PC-9 (cell line): ENCODE data around the gene PSMC5. TPM values are rescaled to one million over a fixed set of nuclear protein-coding genes. Genes with fewer than 3 reads are reported as not detected.

ENCODE experiments used
- BruUV-seq: library from RNA; stranded (reverse); fragments of 400-500 nt; replicated peaks from 2 replicates; lab custom pipeline; 2021; lab: Mats Ljungman, UMichigan
- CTCF ChIA-PET: fragments of 300-600 bp; sonication (Branson Sonifier 250); formaldehyde crosslinking; loops from one replicate; lab custom pipeline; 2022; ENCODE audit warnings: antibody characterized with exemption; lab: Charles Lee
- POLR2A ChIA-PET: fragments of 300-600 bp; sonication (Branson Sonifier 250); formaldehyde crosslinking; loops from one replicate; lab custom pipeline; 2022; ENCODE audit warnings: antibody characterized with exemption; ENCODE audit not compliant: unreplicated experiment; lab: Charles Lee
- DNase-seq, 2 experiments: peaks; one replicate each; pipeline versions ENCODE4 v3.0.0 to v3.0.0-alpha.2; 2015 to 2022; ENCODE audit warnings: mixed read lengths in 1 of 2
- H2AFZ ChIP-seq: fragments of 200-600 bp; sonication (generic); 2 replicates; pipeline ENCODE4 v1.8.1; 2017; ENCODE audit warnings: antibody characterized with exemption
- H3F3A ChIP-seq: fragments of 200-600 bp; sonication (generic); 2 replicates; pipeline ENCODE4 v1.8.1; 2017; ENCODE audit warnings: antibody characterized with exemption, mild to moderate bottlenecking, low read depth; ENCODE audit not compliant: insufficient read depth
- H3K27ac ChIP-seq: fragments of 200-600 bp; sonication (generic); 2 replicates; pipeline ENCODE4 v1.6.1; 2016; ENCODE audit warnings: mixed run types
- H3K27me3 ChIP-seq: fragments of 200-600 bp; sonication (generic); 2 replicates; pipeline ENCODE4 v1.6.1; 2016; ENCODE audit warnings: low read depth, mixed run types; ENCODE audit not compliant: insufficient read depth
- H3K36me3 ChIP-seq: fragments of 200-600 bp; sonication (generic); 2 replicates; pipeline ENCODE4 v1.6.1; 2016; ENCODE audit warnings: low read depth, mixed run types
- H3K4me1 ChIP-seq: fragments of 200-600 bp; sonication (generic); replicated peaks from 2 replicates; pipeline ENCODE4 v1.6.1; 2016; ENCODE audit warnings: mixed run types; ENCODE audit not compliant: insufficient read depth
- H3K4me2 ChIP-seq: fragments of 200-600 bp; sonication (generic); 2 replicates; pipeline ENCODE4 v1.6.1; 2017; ENCODE audit warnings: mixed run types
- H3K4me3 ChIP-seq: fragments of 200-600 bp; sonication (generic); 2 replicates; pipeline ENCODE4 v1.6.1; 2016; ENCODE audit warnings: mixed run types
- H3K79me2 ChIP-seq: fragments of 200-600 bp; sonication (generic); 2 replicates; pipeline ENCODE4 v1.6.1; 2017; ENCODE audit warnings: low read depth, mixed run types
- H3K9me2 ChIP-seq: fragments of 200-600 bp; sonication (generic); 2 replicates; pipeline ENCODE4 v1.8.1; 2017; ENCODE audit warnings: mild to moderate bottlenecking; ENCODE audit not compliant: insufficient read depth
- H3K9me3 ChIP-seq: fragments of 200-600 bp; sonication (generic); 2 replicates; pipeline ENCODE4 v1.8.1; 2016; ENCODE audit warnings: low read depth; ENCODE audit not compliant: insufficient read depth
- H4K20me1 ChIP-seq: fragments of 200-600 bp; sonication (generic); 2 replicates; pipeline ENCODE4 v1.8.1; 2017; ENCODE audit not compliant: insufficient read depth
- EZH2 ChIP-seq: fragments of 200-600 bp; sonication (generic); IDR thresholded peaks from 2 replicates; pipeline ENCODE4 v1.8.0; 2017; ENCODE audit warnings: antibody characterized with exemption, low read depth
- intact Hi-C: fragments of 100-400 bp; cut with micrococcal nuclease; formaldehyde crosslinking; loops from one replicate; pipeline ENCODE4 v1.10.0; 2022; ENCODE audit not compliant: unreplicated experiment
- total RNA-seq: library from RNA; stranded (reverse); gene quantifications from 2 replicates; pipeline ENCODE4 v1.2.3, GENCODE V29; 2021
- TF ChIP-seq, protein P1 (sequence below): fragments of 200-600 bp; sonication (generic); conservative IDR thresholded peaks from 2 replicates; pipeline ENCODE4 v1.6.1; 2017; ENCODE audit warnings: mixed run types, antibody characterized with exemption, mild to moderate bottlenecking, moderate library complexity

Gene PSMC5
- total RNA-seq, 1 experiment from 2014 or later = 150 TPM

DNA sequence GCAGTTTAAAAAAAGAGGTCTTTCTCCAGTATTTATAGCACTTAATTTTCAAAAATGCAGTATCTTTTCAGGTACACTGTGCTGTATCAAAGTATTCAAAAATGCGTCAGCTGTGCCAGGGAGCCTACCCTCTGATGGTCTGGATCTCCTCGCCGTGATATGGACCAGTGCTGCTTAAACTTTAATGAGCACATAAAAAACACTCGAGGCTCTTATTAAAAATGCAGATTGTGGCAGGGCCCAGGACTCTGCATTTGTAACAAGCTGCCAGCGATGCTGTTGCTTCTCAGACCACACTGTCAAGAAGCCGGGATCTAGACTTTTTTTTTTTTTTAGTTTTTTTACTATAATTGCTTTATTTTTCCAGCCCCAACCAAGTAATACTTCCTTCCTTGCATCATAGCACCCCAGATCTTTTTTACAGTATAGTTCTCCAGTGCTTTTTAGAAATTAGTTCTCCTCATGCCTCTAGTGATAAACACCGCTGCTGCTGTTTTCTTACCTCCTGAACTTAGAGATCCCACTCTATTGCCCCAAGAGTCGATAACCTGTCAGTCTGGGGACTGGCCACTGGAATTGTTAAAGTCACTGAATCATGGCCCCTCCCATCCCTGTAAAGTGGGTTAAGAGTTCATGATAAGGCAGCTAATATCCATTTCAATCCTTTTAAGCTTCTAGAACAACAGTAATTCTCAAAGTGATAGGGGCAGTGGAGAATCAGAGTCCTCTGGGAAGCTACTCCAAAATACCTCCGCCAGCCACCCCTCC lies 16.9 kb downstream of the PSMC5 start:
- no peaks in the 10 kb centered on the region for H4K20me1 ChIP-seq
- no peaks in the 10 kb centered on the region for H3K27me3 ChIP-seq
- H3K79me2 ChIP-seq = peaks cover 31% of the 10 kb centered on the region
- DNase-seq = no peak
- H3K9me3 ChIP-seq = no peaks in the 10 kb centered on the region; the same call in 1 of the 2 replicates
- POLR2A ChIA-PET = interaction anchor here (0.7 kb wide), 1 partner anchor 15 kb away, joined by 6 read pairs; no protein-coding TSS in a partner anchor
- no peak overlapping the region for H3K27ac ChIP-seq
- intact Hi-C loops = loop anchor here (1.0 to 10.0 kb wide), 4 partner anchors 17 to 419 kb away; partner anchors contain the start of genes DDX42, FTSJ3, MAP3K3 and PSMC5
- no peak for TF ChIP-seq EZH2
- TF ChIP-seq, protein P1, sequence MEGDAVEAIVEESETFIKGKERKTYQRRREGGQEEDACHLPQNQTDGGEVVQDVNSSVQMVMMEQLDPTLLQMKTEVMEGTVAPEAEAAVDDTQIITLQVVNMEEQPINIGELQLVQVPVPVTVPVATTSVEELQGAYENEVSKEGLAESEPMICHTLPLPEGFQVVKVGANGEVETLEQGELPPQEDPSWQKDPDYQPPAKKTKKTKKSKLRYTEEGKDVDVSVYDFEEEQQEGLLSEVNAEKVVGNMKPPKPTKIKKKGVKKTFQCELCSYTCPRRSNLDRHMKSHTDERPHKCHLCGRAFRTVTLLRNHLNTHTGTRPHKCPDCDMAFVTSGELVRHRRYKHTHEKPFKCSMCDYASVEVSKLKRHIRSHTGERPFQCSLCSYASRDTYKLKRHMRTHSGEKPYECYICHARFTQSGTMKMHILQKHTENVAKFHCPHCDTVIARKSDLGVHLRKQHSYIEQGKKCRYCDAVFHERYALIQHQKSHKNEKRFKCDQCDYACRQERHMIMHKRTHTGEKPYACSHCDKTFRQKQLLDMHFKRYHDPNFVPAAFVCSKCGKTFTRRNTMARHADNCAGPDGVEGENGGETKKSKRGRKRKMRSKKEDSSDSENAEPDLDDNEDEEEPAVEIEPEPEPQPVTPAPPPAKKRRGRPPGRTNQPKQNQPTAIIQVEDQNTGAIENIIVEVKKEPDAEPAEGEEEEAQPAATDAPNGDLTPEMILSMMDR = no peak
- BruUV-seq = no TSS peak
- CTCF ChIA-PET = interaction anchor here (0.6 kb wide), 2 partner anchors 14 to 20 kb away, joined by 3 to 5 read pairs; no protein-coding TSS in a partner anchor
- H3K4me1 ChIP-seq = peaks cover 30% of the 10 kb centered on the region
- no peaks in the 10 kb centered on the region for H3K36me3 ChIP-seq
- peaks cover 14% of the 10 kb centered on the region for H3F3A ChIP-seq
- H3K4me3 ChIP-seq = peak overlapping the region; percentile 62; the same call in 1 of the 2 replicates
- peak overlapping the region; percentile 58 for H3K4me2 ChIP-seq
- H3K9me2 ChIP-seq = no peaks in the 10 kb centered on the region
- H2AFZ ChIP-seq = no peak overlapping the region

DNA sequence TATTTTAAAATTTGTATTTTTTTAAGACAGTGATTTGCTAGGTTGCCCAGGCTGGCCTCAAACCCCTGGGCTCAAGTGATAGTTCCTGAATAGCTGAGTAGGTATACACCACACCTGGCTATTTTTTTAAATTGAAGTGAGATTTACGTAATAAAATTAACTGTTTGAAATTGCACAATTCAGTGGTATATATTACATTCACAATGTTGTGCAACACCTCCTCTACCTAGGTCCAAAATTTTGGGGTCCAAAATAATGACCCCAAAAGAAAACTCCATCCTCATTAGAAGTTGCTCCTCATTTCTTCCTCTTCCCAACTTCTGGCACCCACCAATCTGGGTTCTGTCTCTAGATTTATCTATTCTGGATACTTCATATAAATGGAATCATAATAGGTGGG lies 18.3 kb downstream of the PSMC5 start:
- CTCF ChIA-PET = no interaction called here
- Histone ChIP-seq H3K9me3 (no peaks in the 10 kb centered on the region; the same call in 1 of the 2 replicates), H3K4me1 (peaks cover 16% of the 10 kb centered on the region), H3K27ac (no peak overlapping the region), H3K79me2 (peaks cover 18% of the 10 kb centered on the region), H3K36me3 (no peaks in the 10 kb centered on the region), H3K9me2 (no peaks in the 10 kb centered on the region), H3F3A (peaks cover under 1% of the 10 kb centered on the region; the same call in 1 of the 2 replicates), H3K4me2 (no peak overlapping the region), H2AFZ (no peak overlapping the region), H3K4me3 (no peak overlapping the region), H4K20me1 (no peaks in the 10 kb centered on the region), H3K27me3 (no peaks in the 10 kb centered on the region)
- POLR2A ChIA-PET = no interaction called here
- BruUV-seq = no TSS peak
- intact Hi-C loops = loop anchor here (10.0 kb wide), 1 partner anchor 421 kb away; no protein-coding TSS in a partner anchor
- DNase-seq = no peak
- TF ChIP-seq, protein P1 = no peak
- no peak for TF ChIP-seq EZH2

DNA sequence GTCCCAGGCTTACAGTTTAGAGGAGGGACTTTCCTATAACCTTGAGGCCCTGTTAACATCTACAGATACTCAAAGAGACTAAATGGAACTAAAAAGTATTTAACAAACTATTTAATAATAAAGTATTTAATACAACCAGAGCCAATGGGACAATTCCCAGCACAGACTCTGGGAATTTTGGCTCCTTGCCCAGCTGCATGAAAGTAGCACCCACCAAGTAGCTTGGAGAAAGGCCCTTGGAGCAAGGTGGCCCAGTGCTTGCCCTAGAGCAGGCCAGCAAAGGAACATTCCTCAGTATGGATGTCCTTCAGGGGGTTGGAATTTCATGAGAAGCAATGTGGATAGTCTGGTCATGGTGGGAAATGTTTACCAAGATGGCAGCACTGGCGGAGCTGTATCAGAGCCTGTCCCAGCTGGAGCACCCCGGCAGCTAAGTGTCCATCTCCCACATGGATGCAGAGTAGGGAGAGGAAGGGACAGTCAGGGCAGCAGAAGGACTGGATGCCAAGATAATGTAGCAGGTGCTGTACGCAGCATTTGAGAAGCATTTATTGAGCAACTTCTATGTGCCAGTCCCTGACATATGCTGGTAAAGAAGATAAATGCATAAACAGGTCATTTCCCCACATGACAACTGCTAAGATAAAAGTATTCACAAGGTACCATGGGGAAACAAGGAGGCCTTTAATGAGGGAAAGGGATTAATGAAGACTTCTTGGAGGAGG lies 20.5 kb downstream of the PSMC5 start:
- DNase-seq = no peak
- no peaks in the 10 kb centered on the region for H3K79me2 ChIP-seq
- no peaks in the 10 kb centered on the region; the same call in 1 of the 2 replicates for H3K9me3 ChIP-seq
- H3K9me2 ChIP-seq = no peaks in the 10 kb centered on the region
- ChIA-PET POLR2A (no interaction called here), CTCF (no interaction called here)
- TF ChIP-seq EZH2 = no peak
- TF ChIP-seq, protein P1 = no peak
- no peaks in the 10 kb centered on the region for H3K27me3 ChIP-seq
- intact Hi-C loops = loop anchor here (10.0 kb wide), 1 partner anchor 423 kb away; no protein-coding TSS in a partner anchor
- H4K20me1 ChIP-seq = no peaks in the 10 kb centered on the region
- H3K4me2 ChIP-seq = no peak overlapping the region
- H3K4me3 ChIP-seq = no peak overlapping the region
- H3K4me1 ChIP-seq = peaks cover 6% of the 10 kb centered on the region; the same call in 1 of the 2 replicates
- H3F3A ChIP-seq = peaks cover 5% of the 10 kb centered on the region; the same call in 1 of the 2 replicates
- no peak overlapping the region for H2AFZ ChIP-seq
- H3K27ac ChIP-seq = no peak overlapping the region
- no peaks in the 10 kb centered on the region for H3K36me3 ChIP-seq
- no TSS peak for BruUV-seq
